ENCODE measurements around the gene PRSS57. TPM values are rescaled to one million over a fixed set of nuclear protein-coding genes. Genes with fewer than 3 reads are reported as not detected.

The PRSS57 gene
- total RNA-seq, 2 experiments from 2014 or later, result not detected

DNA sequence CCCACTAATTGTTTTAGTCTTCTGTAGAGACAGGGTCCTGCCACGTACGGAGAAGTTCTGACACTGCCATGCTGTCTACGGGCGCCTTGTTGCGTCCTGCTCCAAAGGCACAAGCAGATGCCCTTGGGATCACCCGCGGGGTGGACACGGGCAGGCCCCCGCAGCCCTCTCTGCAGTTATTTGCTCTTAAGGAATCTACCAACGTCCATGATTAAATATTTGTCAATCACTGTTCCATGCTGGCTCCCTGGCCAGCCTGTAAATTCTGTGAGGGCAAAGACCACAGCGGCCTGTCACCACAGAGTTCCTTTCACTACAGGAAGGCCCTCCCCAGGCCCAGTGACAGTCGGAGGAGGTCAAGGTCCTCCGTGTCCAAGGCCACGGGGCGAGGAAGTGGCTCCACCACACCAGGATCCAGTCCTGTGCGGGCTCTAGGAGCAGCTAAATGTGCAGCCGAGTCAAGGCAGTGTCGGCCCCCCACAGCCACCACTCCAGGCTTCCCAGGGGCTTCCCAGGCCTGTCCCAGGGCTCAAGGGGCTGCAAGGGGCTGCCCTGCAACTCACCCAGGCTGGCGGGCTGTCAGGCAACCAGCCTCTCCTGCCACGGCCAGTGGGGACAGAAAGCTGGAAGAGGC lies 34.3 kb downstream of the PRSS57 start:
- ChIA-PET POLR2A (interaction anchor here (0.7 to 2.2 kb wide), 5 partner anchors 19 to 139 kb away, joined by 3 to 6 read pairs (median 5); partner anchors contain the start of gene POLRMT), CTCF (interaction anchor here (0.9 to 1.8 kb wide), 3 partner anchors 9 to 77 kb away, joined by 3 to 11 read pairs (median 6); no protein-coding TSS in a partner anchor)
- H3K4me3 Mint-ChIP-seq, result peak overlapping the region; percentile 93
- intact Hi-C loops (cut with micrococcal nuclease), result loop anchor here (1.0 to 10.0 kb wide), 6 partner anchors 28 to 254 kb away; partner anchors contain the start of genes BSG, KISS1R, POLRMT and PTBP1
- no peak for DNase-seq
- H3K27me3 Mint-ChIP-seq, result no peaks in the 10 kb centered on the region
- H3K36me3 Mint-ChIP-seq, result peaks cover 25% of the 10 kb centered on the region
- H3K9me3 Mint-ChIP-seq, result no peaks in the 10 kb centered on the region
- peak overlapping the region; percentile 95 for H3K27ac Mint-ChIP-seq
- peaks cover 56% of the 10 kb centered on the region for H3K4me1 Mint-ChIP-seq (ENCODE audit: low read depth)

GRCh38 chr19:658916-659839 lies 36.1 kb downstream of the PRSS57 start:
- POLR2A ChIA-PET, result interaction anchor here (0.7 to 2.2 kb wide), 3 partner anchors 20 to 140 kb away, joined by 4 to 6 read pairs (median 5); no protein-coding TSS in a partner anchor
- Mint-ChIP-seq H3K27ac (peak overlapping the region; percentile 95), H3K4me1 (ENCODE audit: low read depth) (peaks cover 59% of the 10 kb centered on the region), H3K4me3 (peak overlapping the region; percentile 93), H3K9me3 (no peaks in the 10 kb centered on the region), H3K36me3 (peaks cover 25% of the 10 kb centered on the region), H3K27me3 (no peaks in the 10 kb centered on the region)
- peak; percentile 65 for DNase-seq
- intact Hi-C loops (cut with micrococcal nuclease), result no loop called here
- CTCF ChIA-PET, result interaction anchor here (0.7 to 1.1 kb wide), 3 partner anchors 26 to 607 kb away, joined by 3 read pairs; partner anchors contain the start of gene POLRMT

GRCh38 chr19:658059-658839 lies 37.0 kb downstream of the PRSS57 start:
- Mint-ChIP-seq H3K4me1 (ENCODE audit: low read depth) (peaks cover 53% of the 10 kb centered on the region), H3K9me3 (no peaks in the 10 kb centered on the region), H3K4me3 (no peak overlapping the region), H3K27ac (peak overlapping the region; percentile 51), H3K36me3 (peaks cover 25% of the 10 kb centered on the region), H3K27me3 (no peaks in the 10 kb centered on the region)
- intact Hi-C loops (cut with micrococcal nuclease), result no loop called here
- no peak for DNase-seq
- ChIA-PET POLR2A (no interaction called here), CTCF (interaction anchor here (0.7 kb wide), 1 partner anchor 608 kb away, joined by 3 read pairs; no protein-coding TSS in a partner anchor)

GRCh38 chr19:657611-658010 lies 37.6 kb downstream of the PRSS57 start:
- POLR2A ChIA-PET, result no interaction called here
- peaks cover 25% of the 10 kb centered on the region for H3K36me3 Mint-ChIP-seq
- H3K9me3 Mint-ChIP-seq, result no peaks in the 10 kb centered on the region
- no peaks in the 10 kb centered on the region for H3K27me3 Mint-ChIP-seq
- H3K27ac Mint-ChIP-seq, result no peak overlapping the region
- no peak for DNase-seq
- peaks cover 53% of the 10 kb centered on the region for H3K4me1 Mint-ChIP-seq (ENCODE audit: low read depth)
- intact Hi-C loops (cut with micrococcal nuclease), result no loop called here
- no peak overlapping the region for H3K4me3 Mint-ChIP-seq
- CTCF ChIA-PET, result no interaction called here

DNA sequence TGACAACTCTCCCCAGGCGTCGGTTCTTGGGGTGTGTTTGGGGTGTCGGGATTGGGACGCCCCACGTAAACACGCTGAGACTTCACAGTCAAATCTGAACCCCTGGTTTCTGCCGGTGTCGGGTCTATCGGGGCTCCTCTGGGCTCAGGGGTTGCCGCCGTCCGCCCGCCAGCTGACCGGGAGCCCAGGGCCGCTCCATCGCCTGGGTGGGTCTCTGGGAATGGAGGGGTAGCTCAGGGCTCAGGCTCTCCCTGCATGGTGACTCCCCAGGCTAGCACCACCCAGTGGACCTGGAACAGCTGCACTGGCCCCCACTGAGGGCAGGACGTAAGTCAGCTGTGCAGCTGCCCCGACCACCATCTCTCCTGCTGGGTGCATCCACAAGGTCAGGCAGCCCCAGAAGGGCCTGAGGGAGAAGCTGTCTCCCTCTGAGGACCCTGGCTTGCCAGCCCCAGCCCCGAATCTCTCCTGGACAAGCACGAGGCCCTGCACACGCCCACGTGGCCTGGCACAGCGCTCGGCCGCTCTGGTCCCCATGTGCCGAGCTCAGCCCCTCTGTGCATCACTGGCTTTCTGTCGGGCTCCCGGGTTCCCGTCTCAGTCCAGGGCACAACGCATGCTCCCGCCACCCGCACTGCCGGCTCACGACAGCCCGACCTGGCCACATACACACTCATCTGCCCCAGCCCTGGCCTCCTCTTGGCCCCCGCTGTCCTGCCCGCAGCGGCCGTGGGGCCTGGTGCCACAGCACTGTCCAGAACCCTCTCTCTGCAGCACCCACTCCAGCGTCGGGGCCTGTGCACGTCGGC lies 38.3 kb downstream of the PRSS57 start:
- Mint-ChIP-seq H3K4me3 (no peak overlapping the region), H3K36me3 (peaks cover 25% of the 10 kb centered on the region), H3K27ac (peak overlapping the region; percentile 13), H3K4me1 (ENCODE audit: low read depth) (peaks cover 53% of the 10 kb centered on the region), H3K9me3 (no peaks in the 10 kb centered on the region), H3K27me3 (no peaks in the 10 kb centered on the region)
- POLR2A ChIA-PET, result interaction anchor here (0.7 kb wide), 1 partner anchor 84 kb away, joined by 3 read pairs; the partner anchor contains the start of gene BSG
- CTCF ChIA-PET, result interaction anchor here (1.0 kb wide), 1 partner anchor 77 kb away, joined by 3 read pairs; no protein-coding TSS in a partner anchor
- DNase-seq, result no peak
- intact Hi-C loops (cut with micrococcal nuclease), result no loop called here

GRCh38 chr19:655691-656090 lies 39.6 kb downstream of the PRSS57 start:
- CTCF ChIA-PET, result interaction anchor here (0.7 kb wide), 1 partner anchor 72 kb away, joined by 3 read pairs; no protein-coding TSS in a partner anchor
- POLR2A ChIA-PET, result no interaction called here
- no peak overlapping the region for H3K4me3 Mint-ChIP-seq
- H3K27ac Mint-ChIP-seq, result peak overlapping the region; percentile 18
- no peak for DNase-seq
- no peaks in the 10 kb centered on the region for H3K27me3 Mint-ChIP-seq
- H3K36me3 Mint-ChIP-seq, result peaks cover 18% of the 10 kb centered on the region
- peaks cover 50% of the 10 kb centered on the region for H3K4me1 Mint-ChIP-seq (ENCODE audit: low read depth)
- H3K9me3 Mint-ChIP-seq, result no peaks in the 10 kb centered on the region
- intact Hi-C loops (cut with micrococcal nuclease), result no loop called here

DNA sequence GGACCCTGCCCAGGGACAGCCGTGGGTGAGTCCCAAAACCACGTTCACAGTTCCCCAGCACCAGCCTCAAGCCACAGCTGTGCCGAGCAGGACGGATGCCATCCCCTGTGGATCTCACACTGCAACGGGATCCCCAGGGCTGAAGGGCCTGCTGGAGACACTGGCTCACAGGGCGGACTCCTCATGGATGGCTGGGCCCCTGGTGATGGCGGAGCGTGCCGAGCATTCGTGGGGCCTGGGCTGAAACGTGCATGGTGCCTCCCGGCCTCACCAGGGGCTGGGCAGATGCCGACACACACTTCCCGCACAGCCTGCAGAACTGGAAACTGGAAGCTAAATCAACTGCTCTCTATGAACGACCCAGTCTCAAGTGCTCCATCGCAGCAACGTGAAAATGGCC lies 41.8 kb downstream of the PRSS57 start:
- intact Hi-C loops (cut with micrococcal nuclease), result no loop called here
- Mint-ChIP-seq H3K9me3 (no peaks in the 10 kb centered on the region), H3K27me3 (no peaks in the 10 kb centered on the region), H3K4me3 (no peak overlapping the region), H3K4me1 (ENCODE audit: low read depth) (peaks cover 32% of the 10 kb centered on the region), H3K27ac (no peak overlapping the region), H3K36me3 (peaks cover 15% of the 10 kb centered on the region)
- POLR2A ChIA-PET, result no interaction called here
- DNase-seq, result no peak
- CTCF ChIA-PET, result no interaction called here

GRCh38 chr19:652467-653389 lies 42.5 kb downstream of the PRSS57 start:
- Mint-ChIP-seq H3K9me3 (no peaks in the 10 kb centered on the region), H3K4me1 (ENCODE audit: low read depth) (peaks cover 25% of the 10 kb centered on the region), H3K4me3 (no peak overlapping the region), H3K27me3 (no peaks in the 10 kb centered on the region), H3K27ac (no peak overlapping the region), H3K36me3 (peaks cover 18% of the 10 kb centered on the region)
- intact Hi-C loops (cut with micrococcal nuclease), result no loop called here
- ChIA-PET POLR2A (no interaction called here), CTCF (no interaction called here)
- no peak for DNase-seq

DNA sequence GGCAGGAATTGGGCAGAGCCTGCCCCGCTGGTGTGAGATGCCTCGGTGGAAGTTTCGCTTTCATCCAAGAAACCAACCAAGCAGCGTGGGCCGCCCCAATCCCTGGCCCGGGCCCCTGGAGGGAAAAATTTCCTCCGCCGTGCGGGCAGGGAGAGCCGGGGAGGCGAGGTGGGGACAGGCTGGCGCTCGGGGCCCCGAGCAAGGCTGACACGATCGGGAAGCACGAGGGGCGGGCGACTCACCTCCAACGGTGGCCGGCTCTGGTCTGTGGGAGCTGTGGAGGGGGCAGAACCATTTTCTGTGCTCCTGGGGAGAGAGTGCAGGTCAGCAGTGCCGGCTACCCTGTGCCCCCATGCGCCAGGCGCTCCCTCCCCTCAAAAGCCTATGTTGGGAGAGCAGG lies 43.3 kb downstream of the PRSS57 start:
- CTCF ChIA-PET, result no interaction called here
- Mint-ChIP-seq H3K4me3 (no peak overlapping the region), H3K36me3 (peaks cover 14% of the 10 kb centered on the region), H3K27ac (no peak overlapping the region), H3K4me1 (ENCODE audit: low read depth) (peaks cover 18% of the 10 kb centered on the region), H3K27me3 (no peaks in the 10 kb centered on the region), H3K9me3 (no peaks in the 10 kb centered on the region)
- POLR2A ChIA-PET, result no interaction called here
- DNase-seq, result no peak
- intact Hi-C loops (cut with micrococcal nuclease), result no loop called here

DNA sequence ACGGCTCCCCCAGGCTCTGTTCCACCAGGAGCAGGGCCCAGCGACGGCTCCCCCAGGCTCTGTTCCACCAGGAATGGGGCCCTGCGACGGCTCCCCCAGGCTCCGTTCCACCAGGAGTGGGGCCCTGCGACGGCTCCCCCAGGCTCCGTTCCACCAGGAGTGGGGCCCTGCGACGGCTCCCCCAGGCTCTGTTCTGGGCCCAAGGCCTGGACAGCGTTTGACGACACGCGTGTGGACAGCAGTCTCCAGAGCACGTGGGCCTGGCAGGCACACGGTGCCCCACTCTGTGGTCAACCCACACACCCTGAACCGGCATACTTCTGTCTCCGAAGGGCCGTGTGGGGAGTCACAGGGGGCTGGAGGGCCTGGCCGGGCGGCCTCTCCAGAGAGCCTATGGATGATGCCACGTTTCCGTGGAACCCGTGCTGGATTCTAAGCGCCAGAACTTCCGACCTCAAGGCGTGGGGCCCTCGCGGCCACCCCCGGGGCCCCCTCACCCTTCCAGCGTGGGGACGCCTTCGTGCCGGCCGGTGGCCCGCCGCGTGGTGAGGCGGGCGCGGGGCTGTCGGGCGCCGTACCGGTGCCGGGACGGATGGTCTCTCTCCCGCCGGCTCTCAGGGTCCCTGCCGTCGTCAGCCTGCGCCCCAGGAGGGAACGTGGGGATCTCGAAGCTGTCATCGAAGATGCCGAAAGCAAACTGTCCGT lies 44.0 kb downstream of the PRSS57 start:
- no peak for DNase-seq
- H3K27ac Mint-ChIP-seq, result no peak overlapping the region
- no peaks in the 10 kb centered on the region for H3K27me3 Mint-ChIP-seq
- peaks cover 16% of the 10 kb centered on the region for H3K36me3 Mint-ChIP-seq
- H3K4me1 Mint-ChIP-seq (ENCODE audit: low read depth), result peaks cover 15% of the 10 kb centered on the region
- intact Hi-C loops (cut with micrococcal nuclease), result no loop called here
- POLR2A ChIA-PET, result no interaction called here
- H3K9me3 Mint-ChIP-seq, result no peaks in the 10 kb centered on the region
- no peak overlapping the region for H3K4me3 Mint-ChIP-seq
- CTCF ChIA-PET, result no interaction called here

Measured in activated CD4-positive, alpha-beta memory T cell treated with anti-CD3 and anti-CD28 coated beads for 36 hours (primary cell).